Tongue (tissue), 2 donors: ENCODE results near the gene SALL4. TPM values are rescaled to one million over a fixed set of nuclear protein-coding genes. Genes with fewer than 3 reads are reported as not detected.

Source experiments
- DNase-seq: peaks from one replicate; pipeline ENCODE4 v3.0.0-alpha.2; 2015
- total RNA-seq: library from RNA; depleted of rRNA; stranded (reverse); fragments of >200 nt; gene quantifications from one replicate; pipeline ENCODE4 v1.2.3, GENCODE V29; 2014

SALL4 gene
- total RNA-seq, 1 donor from 2014 or later: 0.41 TPM

GRCh38 chr20:51735728-51736600 lies 66.4 kb downstream of the SALL4 start:
- DNase-seq: no peak

- DNase-seq: no peak
Measured at GRCh38 chr20:51734876-51735720, 67.2 kb downstream of the SALL4 start.

- no peak for DNase-seq
Measured at GRCh38 chr20:51733070-51733469, 69.3 kb downstream of the SALL4 start.

Other genes starting within 250 kb of the SALL4 start
- gene ATP9A, start 34.1 kb downstream of the SALL4 start, total RNA-seq: 95.1 TPM